HG02970 (cell line): ENCODE measurements around the gene RPS28.
"Not testable (repeated sequence)": the region's sequence is repeated elsewhere in the genome, so short reads cannot be mapped to it uniquely, and the experiment has no call there.

Experiments used
- ATAC-seq: cut with Tn5 transposase; IDR thresholded peaks from one replicate; pipeline ENCODE4 v1.9.1; 2021; ENCODE audit warnings: mild to moderate bottlenecking, moderate library complexity, moderate number of reproducible peaks; ENCODE audit not compliant: unreplicated experiment, low FRiP score

RPS28 gene

GRCh38 chr19:8340341-8341096 lies 19.2 kb downstream of the RPS28 start:
- no peak for ATAC-seq

GRCh38 chr19:8341504-8341903 lies 20.2 kb downstream of the RPS28 start:
- ATAC-seq = not testable (repeated sequence)

GRCh38 chr19:8342316-8342683 lies 21.0 kb downstream of the RPS28 start:
- no peak for ATAC-seq

GRCh38 chr19:8342684-8343482 lies 21.6 kb downstream of the RPS28 start, which contains the start of gene KANK3:
TSS of gene KANK3 (minus strand) at chr19:8343262. CDS start at chr19:8337828, 5,434 bp downstream.
- no peak for ATAC-seq

- no peak for ATAC-seq
Observed at GRCh38 chr19:8343483-8343844, 22.2 kb downstream of the RPS28 start.

- not testable (repeated sequence) for ATAC-seq
Observed at GRCh38 chr19:8349629-8350372, 28.5 kb downstream of the RPS28 start.

- no peak for ATAC-seq
Observed at GRCh38 chr19:8352134-8352827, 31.0 kb downstream of the RPS28 start.

GRCh38 chr19:8352845-8353244 lies 31.5 kb downstream of the RPS28 start:
- not testable (repeated sequence) for ATAC-seq

GRCh38 chr19:8355631-8356402 lies 34.5 kb downstream of the RPS28 start:
- ATAC-seq = no peak

GRCh38 chr19:8357007-8357521 lies 35.8 kb downstream of the RPS28 start:
- ATAC-seq = no peak

- ATAC-seq = no peak
Observed at GRCh38 chr19:8358948-8359347, 37.7 kb downstream of the RPS28 start.

GRCh38 chr19:8360196-8360595 lies 38.9 kb downstream of the RPS28 start:
- no peak for ATAC-seq

GRCh38 chr19:8361921-8362793 lies 40.9 kb downstream of the RPS28 start:
- ATAC-seq = no peak

GRCh38 chr19:8363803-8364771 lies 42.8 kb downstream of the RPS28 start, which contains the start of gene ANGPTL4:
TSS of gene ANGPTL4 (plus strand) at chr19:8364155. CDS start at chr19:8364322, 167 bp downstream.
- ATAC-seq = no peak

GRCh38 chr19:8366121-8366581 lies 44.9 kb downstream of the RPS28 start:
- no peak for ATAC-seq

GRCh38 chr19:8366961-8367326 lies 45.6 kb downstream of the RPS28 start:
- no peak for ATAC-seq

- ATAC-seq = no peak
Observed at GRCh38 chr19:8367327-8368001, 46.2 kb downstream of the RPS28 start.
